LNCAP (cell line): ENCODE results near the gene EVA1C.

Source experiments
- TF ChIP-seq, protein P1 (sequence below): fragments of 450-650 bp; IDR thresholded peaks from 2 replicates; pipeline ENCODE4 v1.5.1; 2017; ENCODE audit warnings: mild to moderate bottlenecking

EVA1C gene

DNA sequence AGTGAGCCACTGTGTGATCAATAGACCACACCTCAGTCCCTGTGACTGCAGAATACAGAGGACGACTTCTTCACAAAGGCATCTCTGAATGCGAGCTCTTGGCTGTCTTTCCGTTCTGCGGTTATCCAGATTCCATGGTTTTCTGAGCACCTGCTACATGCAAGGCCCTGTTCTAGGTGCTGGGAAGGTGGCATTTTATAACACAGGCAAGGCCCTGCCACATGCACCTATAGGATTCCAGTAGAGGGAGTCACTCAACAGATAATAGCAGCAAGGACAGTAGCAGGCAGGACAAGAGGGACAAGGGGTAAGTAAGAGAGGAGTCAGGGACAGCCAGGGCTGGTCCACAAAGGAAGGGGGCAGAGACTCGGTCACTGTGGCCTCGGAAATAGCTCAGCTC lies 28.7 kb upstream of the EVA1C start:
- TF ChIP-seq, protein P1, sequence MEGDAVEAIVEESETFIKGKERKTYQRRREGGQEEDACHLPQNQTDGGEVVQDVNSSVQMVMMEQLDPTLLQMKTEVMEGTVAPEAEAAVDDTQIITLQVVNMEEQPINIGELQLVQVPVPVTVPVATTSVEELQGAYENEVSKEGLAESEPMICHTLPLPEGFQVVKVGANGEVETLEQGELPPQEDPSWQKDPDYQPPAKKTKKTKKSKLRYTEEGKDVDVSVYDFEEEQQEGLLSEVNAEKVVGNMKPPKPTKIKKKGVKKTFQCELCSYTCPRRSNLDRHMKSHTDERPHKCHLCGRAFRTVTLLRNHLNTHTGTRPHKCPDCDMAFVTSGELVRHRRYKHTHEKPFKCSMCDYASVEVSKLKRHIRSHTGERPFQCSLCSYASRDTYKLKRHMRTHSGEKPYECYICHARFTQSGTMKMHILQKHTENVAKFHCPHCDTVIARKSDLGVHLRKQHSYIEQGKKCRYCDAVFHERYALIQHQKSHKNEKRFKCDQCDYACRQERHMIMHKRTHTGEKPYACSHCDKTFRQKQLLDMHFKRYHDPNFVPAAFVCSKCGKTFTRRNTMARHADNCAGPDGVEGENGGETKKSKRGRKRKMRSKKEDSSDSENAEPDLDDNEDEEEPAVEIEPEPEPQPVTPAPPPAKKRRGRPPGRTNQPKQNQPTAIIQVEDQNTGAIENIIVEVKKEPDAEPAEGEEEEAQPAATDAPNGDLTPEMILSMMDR: no peak

GRCh38 chr21:32386195-32386870 lies 26.2 kb upstream of the EVA1C start:
- TF ChIP-seq, protein P1: no peak

GRCh38 chr21:32387151-32387550 lies 25.4 kb upstream of the EVA1C start:
- TF ChIP-seq, protein P1: no peak

DNA sequence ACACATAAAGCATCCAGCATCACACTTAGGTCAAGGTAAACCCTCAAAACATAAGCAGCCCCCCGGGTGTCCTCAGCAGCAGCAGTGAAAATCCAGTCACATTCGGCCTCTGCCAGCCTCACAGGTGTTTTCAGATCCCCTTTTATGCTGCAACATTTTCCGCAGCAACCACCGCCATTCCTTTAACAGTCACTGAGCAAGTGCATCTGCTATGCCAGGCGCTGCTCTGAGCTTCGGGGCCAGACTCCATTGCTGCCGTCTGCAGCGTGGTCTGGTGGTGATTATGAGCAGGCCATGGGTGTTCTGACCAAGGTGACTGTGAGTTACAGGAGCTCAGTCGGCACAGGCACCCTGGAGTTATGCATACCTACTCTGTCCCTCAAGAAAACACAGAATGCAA lies 24.2 kb upstream of the EVA1C start:
- TF ChIP-seq, protein P1: no peak

GRCh38 chr21:32389337-32390015 lies 23.0 kb upstream of the EVA1C start:
- TF ChIP-seq, protein P1: no peak

DNA sequence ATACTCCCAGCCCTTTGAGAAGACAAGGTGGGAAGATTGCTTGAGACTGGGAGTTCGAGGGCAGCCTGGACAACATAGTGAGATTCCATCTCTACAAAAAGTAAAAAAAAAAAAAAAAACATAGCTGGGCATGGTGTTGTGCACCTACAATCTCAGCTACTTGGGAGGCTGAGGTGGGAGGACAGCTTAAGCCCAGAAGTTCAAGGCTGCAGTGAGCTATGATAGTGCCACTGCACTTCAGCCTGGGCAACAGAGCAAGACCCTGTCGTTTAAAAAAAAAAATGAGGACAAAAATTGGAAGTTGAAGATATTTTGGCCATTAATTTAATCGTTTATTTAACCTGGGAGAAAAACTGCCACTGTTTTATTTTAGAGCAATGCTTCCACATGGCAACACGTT lies 20.8 kb upstream of the EVA1C start:
- TF ChIP-seq, protein P1: no peak

DNA sequence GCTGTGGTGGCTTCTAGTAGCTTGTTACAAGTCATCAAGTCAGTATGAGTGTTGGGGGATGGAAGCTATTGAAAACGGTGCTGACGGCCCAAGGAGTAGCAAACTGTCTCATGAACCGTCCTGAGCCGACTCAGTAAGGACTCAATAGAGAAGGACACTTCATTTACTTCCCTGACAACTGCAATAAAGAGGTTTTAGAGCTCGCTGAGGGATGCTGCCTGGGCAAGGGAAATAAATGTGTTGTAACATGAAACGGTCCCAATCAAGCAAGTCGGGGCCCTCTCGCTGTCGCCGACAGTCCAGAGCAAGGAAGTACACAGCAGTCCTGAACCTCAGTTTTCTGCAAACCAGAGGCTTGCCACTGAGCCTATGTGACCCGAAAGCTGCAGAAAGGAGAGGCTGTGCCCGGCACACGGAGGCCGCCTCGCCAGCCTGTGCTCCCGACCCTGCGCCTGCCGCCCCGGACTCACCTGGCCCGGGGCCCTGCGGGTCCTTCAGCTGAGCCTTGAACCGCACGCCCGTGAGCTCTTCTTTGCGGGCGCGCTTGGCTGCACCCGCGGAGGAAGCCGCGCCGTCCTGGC lies 20.1 kb upstream of the EVA1C start:
- TF ChIP-seq, protein P1: no peak
